ENCODE results near the gene U2AF1L4. TPM values are rescaled to one million over a fixed set of nuclear protein-coding genes. Genes with fewer than 3 reads are reported as not detected.

The U2AF1L4 gene
- total RNA-seq, 4 donors from 2014 or later: 29.7 to 51.7 (median 36.8) TPM

- Histone ChIP-seq H3K36me3 (no peaks in the 10 kb centered on the region), H3K4me3 (replicated peaks in 1 of 3) (no peak overlapping the region), H3K27me3 (no peaks in the 10 kb centered on the region), H3K27ac (no peak overlapping the region), H3K4me1 (peaks cover 10% of the 10 kb centered on the region in 2 donors), H3K9me3 (no peaks in the 10 kb centered on the region)
- intact Hi-C loops (cut with DNase I): no loop called here
- TF ChIP-seq POLR2A (IDR thresholded peaks at IDR 0.05) (no peak), CTCF (IDR thresholded peaks at IDR 0.05) (no peak)
- 81 to 84% methylated on average over 2 of the region's 2 CpGs for WGBS, 2 donors
- DNase-seq: no peak
Measured at GRCh38 chr19:35713506-35713850, 31.7 kb downstream of the U2AF1L4 start.

GRCh38 chr19:35712567-35713505 lies 32.4 kb downstream of the U2AF1L4 start:
- intact Hi-C loops (cut with DNase I): no loop called here
- TF ChIP-seq CTCF (IDR thresholded peaks at IDR 0.05): no peak
- TF ChIP-seq POLR2A (IDR thresholded peaks at IDR 0.05): no peak
- H3K4me3 ChIP-seq (replicated peaks in 1 of 3): no peak overlapping the region
- H3K9me3 ChIP-seq: no peaks in the 10 kb centered on the region
- WGBS, 2 donors: 78 to 80% methylated on average over 11 of the region's 11 CpGs
- no peaks in the 10 kb centered on the region for H3K27me3 ChIP-seq
- H3K27ac ChIP-seq: no peak overlapping the region
- peaks cover 10% of the 10 kb centered on the region in 2 donors for H3K4me1 ChIP-seq
- H3K36me3 ChIP-seq: no peaks in the 10 kb centered on the region
- DNase-seq: no peak

GRCh38 chr19:35710784-35711723 lies 34.2 kb downstream of the U2AF1L4 start:
- H3K4me1 ChIP-seq: peaks cover 5 to 8% of the 10 kb centered on the region in 2 donors
- TF ChIP-seq CTCF (IDR thresholded peaks at IDR 0.05) (no peak), POLR2A (IDR thresholded peaks at IDR 0.05) (no peak)
- no peak overlapping the region for H3K27ac ChIP-seq
- WGBS, 2 donors: 61 to 74% methylated on average over 13 of the region's 13 CpGs
- intact Hi-C loops (cut with DNase I): no loop called here
- no peaks in the 10 kb centered on the region for H3K9me3 ChIP-seq
- no peaks in the 10 kb centered on the region for H3K27me3 ChIP-seq
- H3K4me3 ChIP-seq (replicated peaks in 1 of 3): no peak overlapping the region
- no peak for DNase-seq
- H3K36me3 ChIP-seq: no peaks in the 10 kb centered on the region

- no peak for DNase-seq
- Histone ChIP-seq H3K4me1 (no peaks in the 10 kb centered on the region), H3K9me3 (no peaks in the 10 kb centered on the region), H3K4me3 (replicated peaks in 1 of 3) (no peak overlapping the region), H3K36me3 (no peaks in the 10 kb centered on the region), H3K27ac (no peak overlapping the region), H3K27me3 (no peaks in the 10 kb centered on the region)
- intact Hi-C loops (cut with DNase I): no loop called here
- no peak for TF ChIP-seq CTCF (IDR thresholded peaks at IDR 0.05)
- TF ChIP-seq POLR2A (IDR thresholded peaks at IDR 0.05): no peak
- 57 to 61% methylated on average over 1 of the region's 1 CpG for WGBS, 2 donors
Measured at GRCh38 chr19:35708391-35708790, 36.8 kb downstream of the U2AF1L4 start.
